Measurements from ENCODE around the gene ERFE.

Gene ERFE

DNA sequence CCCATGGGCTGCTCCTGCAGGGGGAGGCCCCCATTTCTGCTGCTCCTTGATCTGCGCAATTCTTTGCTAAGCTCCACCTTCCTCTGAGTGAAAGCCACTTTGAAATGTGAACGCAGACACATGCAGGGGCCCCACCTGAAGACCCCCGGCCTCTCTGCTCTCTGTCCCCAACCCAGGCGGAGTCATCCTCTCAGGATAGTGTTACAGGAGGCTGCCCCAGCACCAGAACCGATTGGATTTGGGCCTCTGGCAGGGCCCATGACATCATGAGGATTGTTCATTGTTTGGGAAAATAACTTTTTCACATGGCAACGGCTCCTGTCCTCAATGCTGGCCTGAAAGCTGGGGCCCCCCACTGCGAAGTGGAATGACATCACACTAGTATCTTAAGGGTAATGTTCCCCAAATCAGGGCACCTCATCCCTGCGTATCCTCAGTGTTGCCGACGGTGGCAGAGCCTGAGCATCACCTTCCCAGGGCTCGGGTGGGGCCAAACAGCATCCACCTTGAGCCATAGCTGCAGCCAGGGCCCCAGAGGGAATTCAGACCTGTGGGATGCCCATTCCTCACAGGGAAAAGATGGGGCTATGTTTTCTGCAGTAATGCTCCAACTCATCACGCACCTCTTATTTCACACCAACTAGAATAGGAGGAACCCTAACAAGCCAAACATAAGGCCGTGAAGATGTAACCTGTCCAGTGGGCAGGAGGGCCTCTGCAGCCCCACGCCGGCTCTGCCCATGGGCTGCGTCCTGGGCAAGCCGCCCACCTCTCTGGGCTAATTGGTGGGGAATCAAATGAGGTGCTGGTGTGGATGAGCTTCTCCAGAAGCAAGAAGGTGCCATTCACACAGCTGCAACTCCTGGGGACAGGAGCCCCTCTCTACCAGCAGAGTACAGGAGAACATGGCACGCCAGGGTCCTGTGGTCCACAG lies 2.7 kb upstream of the ERFE start:
- Histone ChIP-seq H3K27me3 (replicated peaks) (no peaks in the 10 kb centered on the region), H3K27ac (peak overlapping the region; percentile 29), H3K4me3 (ENCODE audit: low read depth, low read length) (no peak overlapping the region), H3K36me3 (replicated peaks) (no peaks in the 10 kb centered on the region)
- DNase-seq, result no peak
- in situ Hi-C loops (cut with HindIII; ENCODE audit: low pct_ligation_motif_present, low sequenced_read_pairs), result no loop called here
- TF ChIP-seq, protein P1, sequence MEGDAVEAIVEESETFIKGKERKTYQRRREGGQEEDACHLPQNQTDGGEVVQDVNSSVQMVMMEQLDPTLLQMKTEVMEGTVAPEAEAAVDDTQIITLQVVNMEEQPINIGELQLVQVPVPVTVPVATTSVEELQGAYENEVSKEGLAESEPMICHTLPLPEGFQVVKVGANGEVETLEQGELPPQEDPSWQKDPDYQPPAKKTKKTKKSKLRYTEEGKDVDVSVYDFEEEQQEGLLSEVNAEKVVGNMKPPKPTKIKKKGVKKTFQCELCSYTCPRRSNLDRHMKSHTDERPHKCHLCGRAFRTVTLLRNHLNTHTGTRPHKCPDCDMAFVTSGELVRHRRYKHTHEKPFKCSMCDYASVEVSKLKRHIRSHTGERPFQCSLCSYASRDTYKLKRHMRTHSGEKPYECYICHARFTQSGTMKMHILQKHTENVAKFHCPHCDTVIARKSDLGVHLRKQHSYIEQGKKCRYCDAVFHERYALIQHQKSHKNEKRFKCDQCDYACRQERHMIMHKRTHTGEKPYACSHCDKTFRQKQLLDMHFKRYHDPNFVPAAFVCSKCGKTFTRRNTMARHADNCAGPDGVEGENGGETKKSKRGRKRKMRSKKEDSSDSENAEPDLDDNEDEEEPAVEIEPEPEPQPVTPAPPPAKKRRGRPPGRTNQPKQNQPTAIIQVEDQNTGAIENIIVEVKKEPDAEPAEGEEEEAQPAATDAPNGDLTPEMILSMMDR (IDR thresholded peaks at IDR 0.05; ENCODE audit: low read depth, low read length, missing control alignments), result no peak

GRCh38 chr2:238157506-238158017 lies 1.2 kb upstream of the ERFE start:
- Histone ChIP-seq H3K27me3 (replicated peaks) (no peaks in the 10 kb centered on the region), H3K36me3 (replicated peaks) (no peaks in the 10 kb centered on the region), H3K27ac (no peak overlapping the region), H3K4me3 (ENCODE audit: low read depth, low read length) (no peak overlapping the region)
- in situ Hi-C loops (cut with HindIII; ENCODE audit: low pct_ligation_motif_present, low sequenced_read_pairs), result no loop called here
- TF ChIP-seq, protein P1 (IDR thresholded peaks at IDR 0.05; ENCODE audit: low read depth, low read length, missing control alignments), result no peak
- DNase-seq, result no peak

GRCh38 chr2:238158018-238158508 lies 707 bp upstream of the ERFE start:
- no peak for DNase-seq
- Histone ChIP-seq H3K36me3 (replicated peaks) (no peaks in the 10 kb centered on the region), H3K4me3 (ENCODE audit: low read depth, low read length) (no peak overlapping the region), H3K27me3 (replicated peaks) (no peaks in the 10 kb centered on the region), H3K27ac (no peak overlapping the region)
- TF ChIP-seq, protein P1 (IDR thresholded peaks at IDR 0.05; ENCODE audit: low read depth, low read length, missing control alignments), result no peak
- in situ Hi-C loops (cut with HindIII; ENCODE audit: low pct_ligation_motif_present, low sequenced_read_pairs), result no loop called here

DNA sequence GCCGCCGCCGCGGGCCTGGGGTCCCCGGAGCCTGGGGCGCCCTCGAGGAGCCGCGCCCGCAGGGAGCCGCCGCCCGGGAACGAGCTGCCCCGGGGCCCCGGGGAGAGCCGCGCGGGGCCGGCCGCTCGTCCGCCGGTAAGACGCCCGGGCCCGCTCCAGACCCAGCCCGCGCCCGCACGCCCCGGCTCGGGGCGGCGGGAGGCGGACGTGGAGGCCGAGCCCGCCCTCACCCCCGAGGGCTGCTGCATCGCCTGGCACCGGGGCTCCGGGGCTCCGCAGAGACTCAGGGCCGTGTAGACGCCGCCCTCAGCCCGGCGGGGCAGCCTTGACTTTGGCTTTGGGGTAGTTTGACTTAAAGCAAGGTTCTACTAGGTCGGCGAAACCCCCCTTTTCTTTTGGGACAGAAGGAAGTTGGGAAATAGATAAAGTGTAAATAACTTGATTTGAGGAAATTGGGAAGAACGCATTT lies 335 bp downstream of the ERFE start:
- Histone ChIP-seq H3K27ac (no peak overlapping the region), H3K36me3 (replicated peaks) (no peaks in the 10 kb centered on the region), H3K4me3 (ENCODE audit: low read depth, low read length) (peak overlapping the region; percentile 35), H3K27me3 (replicated peaks) (no peaks in the 10 kb centered on the region)
- no peak for DNase-seq
- in situ Hi-C loops (cut with HindIII; ENCODE audit: low pct_ligation_motif_present, low sequenced_read_pairs), result no loop called here
- TF ChIP-seq, protein P1 (IDR thresholded peaks at IDR 0.05; ENCODE audit: low read depth, low read length, missing control alignments), result no peak

GRCh38 chr2:238159661-238160205 lies 963 bp downstream of the ERFE start:
- no peaks in the 10 kb centered on the region for H3K36me3 ChIP-seq (replicated peaks)
- no peak for DNase-seq
- H3K27ac ChIP-seq, result no peak overlapping the region
- H3K27me3 ChIP-seq (replicated peaks), result no peaks in the 10 kb centered on the region
- in situ Hi-C loops (cut with HindIII; ENCODE audit: low pct_ligation_motif_present, low sequenced_read_pairs), result no loop called here
- TF ChIP-seq, protein P1 (IDR thresholded peaks at IDR 0.05; ENCODE audit: low read depth, low read length, missing control alignments), result no peak
- no peak overlapping the region for H3K4me3 ChIP-seq (ENCODE audit: low read depth, low read length)
